Measurements from ENCODE around the gene NCF2.

NCF2 gene

DNA sequence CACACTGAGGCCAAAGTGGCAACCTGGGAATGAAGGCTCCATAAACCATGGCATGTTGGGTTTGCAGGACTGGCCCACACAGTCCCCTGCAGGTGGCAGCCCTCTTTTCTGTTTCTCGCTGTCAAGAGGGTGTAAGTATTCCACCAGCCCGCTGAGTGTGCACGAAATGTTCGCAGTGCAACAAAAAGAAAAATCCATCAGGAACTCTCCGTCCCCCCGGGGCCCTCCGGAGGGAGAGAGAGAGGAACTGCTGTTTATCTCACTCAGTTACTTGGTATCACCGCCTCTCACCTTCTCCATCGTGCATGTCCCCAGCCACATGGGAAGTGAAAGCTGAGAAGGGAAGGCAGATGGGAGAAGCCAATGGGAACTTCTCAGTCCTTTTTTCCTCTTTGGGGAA is 38.3 kb downstream of the NCF2 start:
- DNase-seq (ENCODE audit: low read depth) = no peak

GRCh38 chr1:183550915-183551314 is 39.3 kb downstream of the NCF2 start:
- DNase-seq (ENCODE audit: low read depth) = no peak

- DNase-seq (ENCODE audit: low read depth) = no peak
Measured at GRCh38 chr1:183548116-183548515, 42.1 kb downstream of the NCF2 start.

DNA sequence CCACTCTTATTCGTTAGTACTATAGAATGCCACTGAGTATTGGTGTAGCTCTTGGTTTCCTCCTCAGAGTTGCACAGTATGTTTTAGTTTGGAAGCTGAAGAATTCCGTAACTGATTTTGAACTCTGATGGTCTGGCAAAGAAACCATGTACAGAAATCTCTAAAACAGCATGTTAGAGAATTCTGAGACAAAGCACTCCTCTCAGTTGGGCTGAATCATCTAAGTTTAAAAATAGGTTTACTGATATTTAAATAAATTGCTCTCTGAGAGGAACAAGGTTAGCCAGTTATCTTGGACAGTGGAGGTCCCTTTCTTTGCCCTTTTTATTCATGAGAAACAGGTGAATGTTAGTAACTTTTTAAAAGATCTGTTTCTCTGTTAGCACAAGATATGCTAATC is 43.8 kb downstream of the NCF2 start:
- DNase-seq (ENCODE audit: low read depth) = no peak

GRCh38 chr1:183544598-183545297 is 45.5 kb downstream of the NCF2 start:
- DNase-seq (ENCODE audit: low read depth) = no peak

- peak; percentile 16 for DNase-seq (ENCODE audit: low read depth)
Measured at GRCh38 chr1:183543619-183544204, 46.5 kb downstream of the NCF2 start.

- no peak for DNase-seq (ENCODE audit: low read depth)
Measured at GRCh38 chr1:183537405-183537804, 52.9 kb downstream of the NCF2 start.

DNA sequence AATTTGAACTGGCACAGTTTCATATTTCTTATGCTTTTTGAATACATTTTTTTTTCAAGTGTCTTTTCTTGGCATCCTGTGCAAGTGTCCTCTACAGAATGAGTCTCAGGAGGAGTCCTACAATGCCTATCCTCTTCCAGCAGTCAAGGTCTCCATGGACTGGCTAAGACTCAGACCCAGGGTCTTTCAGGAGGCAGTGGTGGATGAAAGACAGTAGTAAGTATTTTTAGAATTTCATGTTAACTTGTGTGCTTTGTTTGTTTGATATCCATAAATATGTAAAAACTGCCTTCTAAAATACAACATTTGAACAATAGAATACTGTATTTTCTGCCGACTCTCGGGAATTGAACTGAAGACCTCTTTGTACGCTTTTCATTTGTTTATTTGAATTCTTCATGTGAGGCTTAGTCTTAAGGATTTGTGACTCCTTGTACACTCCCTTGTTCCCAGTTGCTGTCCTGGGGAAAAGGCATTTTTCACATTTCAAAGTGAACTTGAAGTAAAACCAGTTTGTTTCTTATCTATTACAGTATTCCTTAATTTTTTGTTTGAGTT is 56.6 kb downstream of the NCF2 start:
- DNase-seq (ENCODE audit: low read depth) = no peak

DNA sequence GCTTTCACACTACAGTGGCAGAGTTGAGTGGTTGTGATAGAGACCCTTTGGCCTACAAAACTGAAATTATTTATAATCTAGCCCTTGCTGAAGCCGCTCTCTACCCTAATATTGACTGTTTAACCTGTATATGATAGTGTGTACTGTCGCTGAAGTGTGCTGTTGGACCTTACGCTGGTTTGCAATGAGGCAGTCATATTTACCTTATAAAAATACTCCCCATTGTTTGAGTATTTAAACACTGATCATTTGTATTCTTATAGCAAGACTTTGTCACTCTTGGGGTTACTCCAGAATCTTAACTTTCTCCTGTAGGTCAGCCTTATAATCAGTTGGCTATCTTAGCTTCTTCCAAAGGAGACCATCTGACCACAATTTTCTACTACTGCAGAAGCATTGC is 61.7 kb downstream of the NCF2 start:
- DNase-seq (ENCODE audit: low read depth) = no peak

DNA sequence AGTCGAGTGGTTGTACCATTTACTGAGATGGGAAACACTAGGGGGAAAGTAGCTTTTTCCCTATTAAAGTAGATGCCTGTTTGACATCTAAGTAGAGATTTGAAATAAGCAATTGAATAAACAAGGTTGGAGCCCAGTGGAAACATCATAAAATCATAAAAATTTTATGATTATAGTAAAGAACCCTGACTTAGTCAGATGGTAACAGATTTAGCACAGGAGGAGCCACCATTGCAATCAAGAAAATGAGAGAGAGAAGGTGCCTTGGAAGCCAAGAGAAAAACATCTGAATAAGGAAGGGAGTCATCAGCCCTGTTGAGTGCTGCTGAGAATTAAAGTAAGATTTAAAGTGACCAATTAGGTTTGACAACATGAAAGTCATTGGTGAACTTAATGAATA is 68.2 kb downstream of the NCF2 start:
- DNase-seq (ENCODE audit: low read depth) = no peak

DNA sequence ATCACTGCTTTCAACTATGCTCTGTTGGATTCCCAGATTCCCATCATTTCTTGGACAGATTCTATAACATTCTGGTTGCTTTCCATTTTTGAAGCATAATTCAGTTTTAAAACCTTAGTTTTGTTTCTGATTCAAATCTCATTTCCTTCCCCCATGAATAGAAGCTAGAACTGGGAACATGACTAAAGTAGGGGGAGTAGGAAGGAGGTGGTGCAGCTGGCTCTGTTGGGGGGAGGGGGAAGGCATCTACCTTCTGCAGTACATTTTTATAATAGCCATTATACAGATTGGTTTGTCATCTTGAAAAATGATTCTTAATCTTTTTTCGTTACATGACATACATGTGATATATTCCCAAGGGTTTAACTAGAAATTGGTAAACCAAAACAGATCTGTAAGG is 69.9 kb downstream of the NCF2 start:
- no peak for DNase-seq (ENCODE audit: low read depth)

GRCh38 chr1:183517401-183517800 is 72.9 kb downstream of the NCF2 start:
- no peak for DNase-seq (ENCODE audit: low read depth)

GRCh38 chr1:183516725-183517124 is 73.5 kb downstream of the NCF2 start:
- no peak for DNase-seq (ENCODE audit: low read depth)

GRCh38 chr1:183515002-183515689 is 75.1 kb downstream of the NCF2 start:
- peak; percentile 47 for DNase-seq (ENCODE audit: low read depth)

GRCh38 chr1:183514235-183514634 is 76.0 kb downstream of the NCF2 start:
- DNase-seq (ENCODE audit: low read depth) = no peak

GRCh38 chr1:183512450-183512849 is 77.8 kb downstream of the NCF2 start:
- DNase-seq (ENCODE audit: low read depth) = no peak

- no peak for DNase-seq (ENCODE audit: low read depth)
Measured at GRCh38 chr1:183508694-183509093, 81.6 kb downstream of the NCF2 start.

- DNase-seq (ENCODE audit: low read depth) = peak; percentile 10
Measured at GRCh38 chr1:183506561-183506960, 83.7 kb downstream of the NCF2 start.
